Measurements from ENCODE around the gene LPCAT2.
"Not testable (repeated sequence)": the region's sequence is repeated elsewhere in the genome, so short reads cannot be mapped to it uniquely, and the experiment has no call there.

LPCAT2 gene

DNA sequence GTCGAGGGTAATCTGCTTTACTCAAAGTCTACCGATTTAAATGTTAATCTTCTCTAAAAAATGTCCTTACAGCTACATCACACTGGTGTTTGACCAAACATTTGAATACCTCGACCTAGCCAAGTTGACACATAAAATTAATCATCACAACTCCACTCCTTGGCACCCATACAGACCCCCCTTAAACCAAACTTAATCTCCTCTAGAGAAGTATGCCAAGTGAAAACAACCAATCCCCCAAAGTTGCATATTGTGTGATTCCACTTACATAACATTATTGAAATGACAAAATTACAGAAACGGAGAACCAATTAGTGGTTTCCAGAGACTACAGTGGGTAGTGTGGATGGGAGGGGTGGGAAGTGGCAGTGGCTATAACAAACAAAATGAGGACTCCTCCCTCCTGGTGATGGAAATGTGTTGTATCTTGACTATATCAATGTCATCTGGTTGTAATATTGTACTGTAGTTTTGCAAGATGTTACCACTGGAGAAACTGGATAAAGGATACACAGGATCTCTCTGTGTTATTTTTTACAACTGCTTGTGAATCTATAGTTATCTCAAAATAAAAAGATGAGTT lies 97.0 kb downstream of the LPCAT2 start:
- DNase-seq (ENCODE audit: low read depth) = no peak

- DNase-seq (ENCODE audit: low read depth) = no peak
Observed at GRCh38 chr16:55613613-55614335, 104.9 kb downstream of the LPCAT2 start.

GRCh38 chr16:55615071-55615470 lies 106.2 kb downstream of the LPCAT2 start:
- DNase-seq (ENCODE audit: low read depth) = no peak

DNA sequence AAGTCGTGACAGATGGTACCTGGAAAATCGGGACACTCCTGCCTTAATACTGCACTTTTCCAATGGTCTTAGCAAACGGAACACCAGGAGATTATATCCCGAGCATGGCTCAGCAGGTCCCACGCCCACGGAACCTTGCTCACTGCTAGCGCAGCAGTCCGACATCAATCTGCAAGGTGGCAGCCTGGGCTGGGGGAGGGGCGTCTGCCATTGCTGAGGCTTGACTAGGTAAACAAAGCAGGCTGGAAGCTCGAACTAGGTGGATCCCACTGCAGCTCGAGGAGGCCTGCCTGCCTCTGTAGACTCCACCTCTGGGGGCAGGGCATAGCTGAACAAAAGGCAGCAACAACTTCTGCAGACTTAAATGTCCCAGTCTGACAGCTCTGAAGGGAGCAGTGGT lies 106.8 kb downstream of the LPCAT2 start:
- DNase-seq (ENCODE audit: low read depth) = not testable (repeated sequence)

GRCh38 chr16:55621771-55622170 lies 112.9 kb downstream of the LPCAT2 start:
- DNase-seq (ENCODE audit: low read depth) = no peak

- no peak for DNase-seq (ENCODE audit: low read depth)
Observed at GRCh38 chr16:55622272-55622671, 113.4 kb downstream of the LPCAT2 start.

- no peak for DNase-seq (ENCODE audit: low read depth)
Observed at GRCh38 chr16:55622930-55623561, 114.2 kb downstream of the LPCAT2 start.

GRCh38 chr16:55623640-55624039 lies 114.8 kb downstream of the LPCAT2 start:
- DNase-seq (ENCODE audit: low read depth) = no peak

GRCh38 chr16:55624696-55625095 lies 115.8 kb downstream of the LPCAT2 start:
- DNase-seq (ENCODE audit: low read depth) = no peak

- DNase-seq (ENCODE audit: low read depth) = no peak
Observed at GRCh38 chr16:55625843-55626242, 117.0 kb downstream of the LPCAT2 start.

GRCh38 chr16:55628306-55628968 lies 119.6 kb downstream of the LPCAT2 start:
- DNase-seq (ENCODE audit: low read depth) = no peak

DNA sequence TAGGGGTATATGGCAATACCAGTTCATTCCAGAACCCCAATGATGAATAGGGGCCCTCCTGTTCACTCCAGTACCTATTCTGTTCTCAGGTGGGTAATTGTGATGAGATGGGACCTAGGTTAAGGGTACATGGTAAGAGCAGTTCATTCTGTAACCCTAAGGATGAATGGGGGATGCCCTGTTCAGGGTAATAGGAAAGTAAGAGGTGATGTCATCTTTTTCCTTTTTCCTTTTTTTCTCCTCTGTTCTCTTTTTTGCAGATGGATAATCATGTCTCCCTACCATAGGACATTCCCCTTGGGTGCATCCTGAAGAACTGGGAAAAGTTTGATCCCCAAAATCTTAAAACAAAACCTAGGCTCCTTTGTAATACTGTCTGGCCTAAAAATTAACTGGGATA lies 121.9 kb downstream of the LPCAT2 start:
- DNase-seq (ENCODE audit: low read depth) = no peak

- DNase-seq (ENCODE audit: low read depth) = no peak
Observed at GRCh38 chr16:55632259-55632658, 123.4 kb downstream of the LPCAT2 start.

DNA sequence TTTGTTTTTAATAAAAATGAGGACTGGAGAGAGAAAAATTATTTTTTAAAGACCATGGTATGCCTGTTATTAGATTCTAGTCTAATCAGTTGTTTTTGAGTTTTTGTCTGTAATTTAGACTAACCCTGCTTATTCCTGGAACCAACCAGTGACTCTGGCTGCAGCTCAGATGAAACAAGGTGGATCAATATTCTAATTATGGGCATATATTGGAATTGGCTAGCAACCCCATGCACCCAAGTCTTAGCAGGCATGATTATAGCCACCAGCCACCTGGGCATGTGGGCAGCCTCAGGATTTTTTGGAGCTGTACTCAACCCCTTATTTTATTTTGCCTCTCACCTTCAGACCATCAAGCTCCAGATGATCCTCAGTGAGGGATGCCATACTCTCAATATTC lies 125.3 kb downstream of the LPCAT2 start:
- DNase-seq (ENCODE audit: low read depth) = no peak
